AG04450 (cell line): ENCODE results near the gene TMEM179B. TPM values are rescaled to one million over a fixed set of nuclear protein-coding genes. Genes with fewer than 3 reads are reported as not detected.

Experiments
- CTCF ChIA-PET: fragments of 300-600, 350-600 bp; formaldehyde crosslinking; extraction: SDS; loops from one replicate; lab custom pipeline; 2022; ENCODE audit warnings: antibody characterized with exemption, inconsistent platforms; lab: Charles Lee
- POLR2A ChIA-PET: fragments of 350-600 bp; formaldehyde crosslinking; extraction: SDS; loops from one replicate; lab custom pipeline; 2021; ENCODE audit warnings: antibody characterized with exemption, inconsistent platforms; lab: Yijun Ruan, JAX
- DNase-seq: peaks from one replicate; pipeline ENCODE4 v3.0.0-alpha.2; 2011; ENCODE audit warnings: low read depth, low spot score
- H3K27ac ChIP-seq: one replicate; pipeline ENCODE4 v1.5.1; 2012; ENCODE audit warnings: low read depth, low read length, control low read depth
- H3K27me3 ChIP-seq: one replicate; pipeline ENCODE4 v1.6.0; 2012; ENCODE audit warnings: low read length; ENCODE audit not compliant: control insufficient read depth, insufficient read depth
- H3K4me3 ChIP-seq: 2 replicates; pipeline ENCODE4 v1.5.1; 2011; ENCODE audit warnings: mild to moderate bottlenecking, low read depth, low read length, control low read depth
- H3K9me3 ChIP-seq: 2 replicates; pipeline ENCODE4 v1.5.1; 2012; ENCODE audit warnings: low read length; ENCODE audit not compliant: control insufficient read depth, insufficient read depth
- CTCF ChIP-seq: IDR thresholded peaks from 2 replicates; pipeline ENCODE4 v1.5.1; 2011; ENCODE audit warnings: low read depth, low read length, control low read depth, inconsistent platforms
- polyA plus RNA-seq: library from polyadenylated mRNA; depleted of rRNA; stranded (reverse); fragments of >200 nt; gene quantifications from 2 replicates; pipeline ENCODE4 v1.2.3, GENCODE V29; 2011

Gene TMEM179B
- polyA plus RNA-seq, 1 experiment: 51.7 TPM

DNA sequence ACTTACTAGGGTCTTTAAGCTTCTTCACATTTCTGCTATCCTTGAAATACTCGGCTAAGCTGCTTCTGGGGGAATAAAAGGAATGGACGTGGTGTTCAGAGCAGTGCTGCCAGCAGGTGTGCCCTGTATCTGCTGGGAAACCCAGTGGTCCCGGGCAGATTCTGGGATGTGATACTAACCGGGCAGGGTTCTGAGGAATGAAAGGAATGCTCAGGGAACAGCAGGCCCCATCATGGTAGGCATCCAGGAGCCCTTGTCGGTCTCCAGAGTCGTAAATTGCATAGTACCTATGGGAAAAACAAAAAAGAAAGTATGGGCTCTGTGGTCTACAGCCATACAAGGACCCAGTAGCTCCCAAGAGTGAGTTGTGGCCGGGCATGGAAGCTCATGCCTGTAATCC, 9.1 kb downstream of the TMEM179B start:
- ChIA-PET POLR2A (interaction anchor here (0.6 to 1.1 kb wide), 3 partner anchors 8 to 98 kb away, joined by 3 to 8 read pairs (median 5); partner anchors contain the start of gene TEX54), CTCF (interaction anchor here (0.6 to 2.9 kb wide), 2 partner anchors 9 to 10 kb away, joined by 5 to 13 read pairs; partner anchors contain the start of gene TMEM179B)
- DNase-seq: no peak
- Histone ChIP-seq H3K9me3 (peaks cover 4% of the 10 kb centered on the region; the same call in 1 of the 2 replicates), H3K27me3 (no peaks in the 10 kb centered on the region), H3K27ac (no peak overlapping the region), H3K4me3 (no peak overlapping the region)
- no peak for TF ChIP-seq CTCF

DNA sequence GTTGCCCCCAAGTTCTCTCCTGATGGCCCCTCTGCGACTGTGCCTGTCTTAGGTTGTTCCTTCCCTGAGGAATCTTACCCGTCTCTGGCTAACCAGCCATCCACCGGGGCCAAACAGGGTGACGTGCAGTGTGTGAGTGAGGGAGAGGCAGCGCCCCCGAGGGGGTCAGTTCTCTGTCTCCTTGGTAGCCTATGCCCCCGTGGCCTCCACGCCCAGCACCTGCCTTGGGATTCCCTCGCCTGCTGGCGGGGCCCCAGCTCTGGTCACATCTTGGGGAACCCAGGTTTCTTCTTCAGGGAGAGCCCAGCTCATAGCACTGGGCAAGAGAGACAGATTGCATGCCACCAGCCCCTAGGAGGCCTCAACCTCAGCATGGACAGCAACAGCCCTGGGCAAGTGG, 12.3 kb downstream of the TMEM179B start:
- H3K27ac ChIP-seq: no peak overlapping the region
- H3K27me3 ChIP-seq: no peaks in the 10 kb centered on the region

DNA sequence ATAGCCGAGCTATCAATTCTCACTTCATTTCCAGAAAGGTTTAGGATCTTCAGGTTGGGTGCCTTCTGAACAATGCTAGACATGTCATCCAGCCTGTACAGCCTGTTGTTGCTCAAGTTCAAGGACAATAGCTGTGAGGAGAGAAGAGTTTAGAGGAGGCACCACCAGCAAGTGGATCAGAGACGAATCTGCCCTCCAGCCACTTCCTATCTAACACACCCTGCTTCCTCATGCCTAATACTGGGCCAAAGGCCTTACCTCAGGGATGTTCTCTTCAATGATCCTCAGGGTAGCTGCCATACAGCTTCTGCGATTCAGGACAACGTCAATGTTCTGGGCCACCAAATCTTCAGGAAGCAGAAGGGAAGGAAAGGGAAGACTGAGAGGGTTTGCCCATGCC, 13.9 kb downstream of the TMEM179B start:
- H3K4me3 ChIP-seq: no peak overlapping the region
- no peak for TF ChIP-seq CTCF
- ChIA-PET POLR2A (interaction anchor here (0.5 kb wide), 2 partner anchors 20 to 47 kb away, joined by 3 to 4 read pairs; partner anchors contain the start of gene ZBTB3), CTCF (interaction anchor here (2.9 kb wide), 1 partner anchor 14 kb away, joined by 16 read pairs; the partner anchor contains the start of gene TMEM179B)
- no peak for DNase-seq
- H3K9me3 ChIP-seq: no peaks in the 10 kb centered on the region
- no peak overlapping the region for H3K27ac ChIP-seq
- H3K27me3 ChIP-seq: no peaks in the 10 kb centered on the region

More for the DNA sequence above, 12.3 kb downstream of the TMEM179B start:
- no peak for DNase-seq
- ChIA-PET POLR2A (interaction anchor here (1.1 kb wide), 1 partner anchor 32 kb away, joined by 14 read pairs; the partner anchor contains the start of gene STX5), CTCF (interaction anchor here (2.9 kb wide), 1 partner anchor 13 kb away, joined by 16 read pairs; the partner anchor contains the start of gene TMEM179B)
- H3K9me3 ChIP-seq: no peaks in the 10 kb centered on the region
- no peak for TF ChIP-seq CTCF
- H3K4me3 ChIP-seq: no peak overlapping the region

- DNase-seq: no peak
- Histone ChIP-seq H3K27ac (peak overlapping the region; percentile 81), H3K4me3 (peak overlapping the region; percentile 96), H3K27me3 (no peaks in the 10 kb centered on the region), H3K9me3 (no peaks in the 10 kb centered on the region)
- POLR2A ChIA-PET: interaction anchor here (0.6 to 3.6 kb wide), 11 partner anchors 9 to 1004 kb away, joined by 3 to 28 read pairs (median 4); partner anchors contain the start of gene TAF6L
- TF ChIP-seq CTCF: no peak
- CTCF ChIA-PET: interaction anchor here (2.5 kb wide), 1 partner anchor 18 kb away, joined by 21 read pairs; the partner anchor contains the start of gene TMEM179B
Measured at GRCh38 chr11:62804310-62805075, 17.3 kb downstream of the TMEM179B start.
